HepG2 (cell line): ENCODE results near the gene SEPTIN10.

Source experiments
- ESRRA ChIP-seq: sonication (generic); formaldehyde crosslinking; IDR thresholded peaks from 2 replicates; pipeline ENCODE4 v1.5.1; 2020; ENCODE audit warnings: mild to moderate bottlenecking, low read depth, missing genetic modification reagents
- NFYB ChIP-seq: sonication (generic); formaldehyde crosslinking; IDR thresholded peaks from 2 replicates; pipeline ENCODE4 v1.4.0; 2020; ENCODE audit warnings: missing genetic modification reagents

GRCh38 chr2:109648041-109648527 is 34.3 kb upstream of the SEPTIN10 start:
- TF ChIP-seq NFYB (CRISPR knock-in tag) (no peak), ESRRA (CRISPR knock-in tag) (no peak)
